ENCODE data around the gene OTOP2. TPM values are rescaled to one million over a fixed set of nuclear protein-coding genes. Genes with fewer than 3 reads are reported as not detected.

Gene OTOP2
- total RNA-seq, 6 experiments from 2014 or later, result not detected

GRCh38 chr17:74923538-74924249 is 379 bp upstream of the OTOP2 start:
- TF ChIP-seq CTCF (IDR thresholded peaks at IDR 0.05), result peak; percentile 86
- Mint-ChIP-seq H3K4me3 (no peak overlapping the region), H3K4me1 (ENCODE audit: low read depth) (no peaks in the 10 kb centered on the region), H3K9me3 (no peaks in the 10 kb centered on the region), H3K27me3 (ENCODE audit: insufficient read depth) (peaks cover 43% of the 10 kb centered on the region), H3K27ac (no peak overlapping the region), H3K36me3 (ENCODE audit: low read depth) (no peaks in the 10 kb centered on the region)
- no peak for DNase-seq

GRCh38 chr17:74925242-74925641 is 1.2 kb downstream of the OTOP2 start:
- H3K27me3 Mint-ChIP-seq (ENCODE audit: insufficient read depth), result peaks cover 46% of the 10 kb centered on the region
- H3K27ac Mint-ChIP-seq, result no peak overlapping the region
- no peak overlapping the region for H3K4me3 Mint-ChIP-seq
- H3K9me3 Mint-ChIP-seq, result no peaks in the 10 kb centered on the region
- H3K4me1 Mint-ChIP-seq (ENCODE audit: low read depth), result no peaks in the 10 kb centered on the region
- no peaks in the 10 kb centered on the region for H3K36me3 Mint-ChIP-seq (ENCODE audit: low read depth)
- no peak for TF ChIP-seq CTCF (IDR thresholded peaks at IDR 0.05)
- DNase-seq, result no peak

- Mint-ChIP-seq H3K9me3 (no peaks in the 10 kb centered on the region), H3K4me1 (ENCODE audit: low read depth) (no peaks in the 10 kb centered on the region), H3K4me3 (no peak overlapping the region), H3K27me3 (ENCODE audit: insufficient read depth) (peaks cover 53% of the 10 kb centered on the region), H3K36me3 (ENCODE audit: low read depth) (no peaks in the 10 kb centered on the region), H3K27ac (no peak overlapping the region)
- no peak for DNase-seq
- TF ChIP-seq CTCF (IDR thresholded peaks at IDR 0.05), result no peak
Measured at GRCh38 chr17:74928786-74929185, 4.7 kb downstream of the OTOP2 start.

GRCh38 chr17:74930535-74931036 is 6.5 kb downstream of the OTOP2 start:
- H3K9me3 Mint-ChIP-seq, result no peaks in the 10 kb centered on the region
- H3K27me3 Mint-ChIP-seq (ENCODE audit: insufficient read depth), result peaks cover 58% of the 10 kb centered on the region
- no peak for DNase-seq
- H3K4me3 Mint-ChIP-seq, result no peak overlapping the region
- no peak overlapping the region for H3K27ac Mint-ChIP-seq
- no peaks in the 10 kb centered on the region for H3K4me1 Mint-ChIP-seq (ENCODE audit: low read depth)
- H3K36me3 Mint-ChIP-seq (ENCODE audit: low read depth), result no peaks in the 10 kb centered on the region
- TF ChIP-seq CTCF (IDR thresholded peaks at IDR 0.05), result no peak

GRCh38 chr17:74935048-74935447 is 11.0 kb downstream of the OTOP2 start:
- no peak overlapping the region for H3K27ac Mint-ChIP-seq
- no peak for TF ChIP-seq CTCF (IDR thresholded peaks at IDR 0.05)
- no peaks in the 10 kb centered on the region for H3K9me3 Mint-ChIP-seq
- no peaks in the 10 kb centered on the region for H3K4me1 Mint-ChIP-seq (ENCODE audit: low read depth)
- H3K36me3 Mint-ChIP-seq (ENCODE audit: low read depth), result no peaks in the 10 kb centered on the region
- H3K4me3 Mint-ChIP-seq, result no peak overlapping the region
- peaks cover 56% of the 10 kb centered on the region for H3K27me3 Mint-ChIP-seq (ENCODE audit: insufficient read depth)
- DNase-seq, result no peak
